Retinal pigment epithelial cell (primary cell): ENCODE measurements around the gene EXOSC7.
"Not testable (repeated sequence)": the region's sequence is repeated elsewhere in the genome, so short reads cannot be mapped to it uniquely, and the experiment has no call there.

Experiments used
- DNase-seq: peaks from one replicate; pipeline ENCODE4 v3.0.0-alpha.2; 2010; ENCODE audit warnings: low read depth
- H3K4me3 ChIP-seq: 2 replicates; pipeline ENCODE4 v1.5.1; 2011; ENCODE audit warnings: mild to moderate bottlenecking, low read length, control low read depth, moderate library complexity
- TF ChIP-seq, protein P1 (sequence below): conservative IDR thresholded peaks from 2 replicates; pipeline ENCODE4 v1.5.1; 2011; ENCODE audit warnings: low read depth, low read length, control low read depth, inconsistent platforms

The EXOSC7 gene

GRCh38 chr3:44932986-44933944 is 42.8 kb upstream of the EXOSC7 start:
- H3K4me3 ChIP-seq: no peak overlapping the region
- DNase-seq: no peak
- TF ChIP-seq, protein P1, sequence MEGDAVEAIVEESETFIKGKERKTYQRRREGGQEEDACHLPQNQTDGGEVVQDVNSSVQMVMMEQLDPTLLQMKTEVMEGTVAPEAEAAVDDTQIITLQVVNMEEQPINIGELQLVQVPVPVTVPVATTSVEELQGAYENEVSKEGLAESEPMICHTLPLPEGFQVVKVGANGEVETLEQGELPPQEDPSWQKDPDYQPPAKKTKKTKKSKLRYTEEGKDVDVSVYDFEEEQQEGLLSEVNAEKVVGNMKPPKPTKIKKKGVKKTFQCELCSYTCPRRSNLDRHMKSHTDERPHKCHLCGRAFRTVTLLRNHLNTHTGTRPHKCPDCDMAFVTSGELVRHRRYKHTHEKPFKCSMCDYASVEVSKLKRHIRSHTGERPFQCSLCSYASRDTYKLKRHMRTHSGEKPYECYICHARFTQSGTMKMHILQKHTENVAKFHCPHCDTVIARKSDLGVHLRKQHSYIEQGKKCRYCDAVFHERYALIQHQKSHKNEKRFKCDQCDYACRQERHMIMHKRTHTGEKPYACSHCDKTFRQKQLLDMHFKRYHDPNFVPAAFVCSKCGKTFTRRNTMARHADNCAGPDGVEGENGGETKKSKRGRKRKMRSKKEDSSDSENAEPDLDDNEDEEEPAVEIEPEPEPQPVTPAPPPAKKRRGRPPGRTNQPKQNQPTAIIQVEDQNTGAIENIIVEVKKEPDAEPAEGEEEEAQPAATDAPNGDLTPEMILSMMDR: no peak

GRCh38 chr3:44939581-44940036 is 36.4 kb upstream of the EXOSC7 start:
- no peak overlapping the region for H3K4me3 ChIP-seq
- TF ChIP-seq, protein P1: no peak
- DNase-seq: no peak

DNA sequence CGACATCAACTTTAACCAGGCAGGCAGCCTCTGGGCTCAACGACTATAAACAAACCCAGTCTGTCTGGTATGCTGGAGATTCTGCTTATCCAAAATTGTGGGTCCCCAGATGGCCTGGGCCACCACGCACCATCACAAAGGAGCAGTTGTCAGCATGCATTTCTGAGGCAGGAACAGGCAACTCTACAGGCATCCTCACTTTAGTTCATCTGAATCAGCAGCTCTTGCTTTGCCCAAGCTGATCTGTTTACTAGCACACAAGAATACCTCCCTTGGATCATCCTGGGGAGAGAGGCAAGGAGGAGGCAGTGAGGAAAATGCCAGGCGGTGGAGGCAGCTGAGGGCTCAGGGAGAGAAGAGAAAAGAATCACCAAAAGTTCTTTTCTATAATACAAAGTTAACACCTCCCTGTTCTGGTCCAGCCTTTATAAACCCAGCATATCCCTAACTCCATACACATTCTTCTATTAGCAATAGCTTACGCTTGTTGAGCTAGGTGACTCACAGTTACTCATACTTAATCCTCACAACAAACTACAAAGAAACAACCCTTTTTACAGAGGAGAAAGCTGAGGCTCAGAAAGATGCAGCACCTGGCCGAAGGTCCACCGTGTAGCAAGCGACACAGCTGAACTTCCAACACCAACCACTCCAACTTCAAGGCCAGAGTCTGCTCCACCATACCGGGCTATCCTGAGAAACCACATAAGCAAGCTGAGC is 33.7 kb upstream of the EXOSC7 start:
- TF ChIP-seq, protein P1: no peak
- peak; percentile 32 for DNase-seq

GRCh38 chr3:44948239-44948638 is 27.8 kb upstream of the EXOSC7 start:
- DNase-seq: peak; percentile 30
- TF ChIP-seq, protein P1: no peak
- H3K4me3 ChIP-seq: no peak overlapping the region

More for the DNA sequence above, 33.7 kb upstream of the EXOSC7 start:
- no peak overlapping the region for H3K4me3 ChIP-seq

DNA sequence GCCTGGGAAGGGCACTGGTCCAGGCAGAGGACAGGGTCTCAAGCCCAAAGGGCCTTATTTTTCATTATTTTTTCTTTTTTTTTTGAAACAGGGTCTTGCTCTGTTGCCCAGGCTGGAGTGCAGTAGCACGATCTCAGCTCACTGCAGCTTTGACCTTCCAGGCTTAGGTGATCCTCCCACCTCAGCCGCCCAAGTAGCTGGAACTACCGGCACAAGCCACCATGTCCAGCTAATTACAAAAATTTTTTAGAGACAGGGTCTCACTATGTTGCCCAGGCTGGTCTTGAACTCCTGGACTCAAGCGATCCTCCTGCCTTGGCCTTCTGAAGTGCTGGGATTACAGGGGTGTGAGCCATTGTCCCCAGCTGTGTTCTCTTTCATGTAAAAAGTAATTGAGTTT is 26.3 kb upstream of the EXOSC7 start:
- DNase-seq, H3K4me3 ChIP-seq: not testable (repeated sequence)

- TF ChIP-seq, protein P1: no peak
- H3K4me3 ChIP-seq: no peak overlapping the region
- DNase-seq: no peak
Measured at GRCh38 chr3:44950275-44950734, 25.7 kb upstream of the EXOSC7 start.

DNA sequence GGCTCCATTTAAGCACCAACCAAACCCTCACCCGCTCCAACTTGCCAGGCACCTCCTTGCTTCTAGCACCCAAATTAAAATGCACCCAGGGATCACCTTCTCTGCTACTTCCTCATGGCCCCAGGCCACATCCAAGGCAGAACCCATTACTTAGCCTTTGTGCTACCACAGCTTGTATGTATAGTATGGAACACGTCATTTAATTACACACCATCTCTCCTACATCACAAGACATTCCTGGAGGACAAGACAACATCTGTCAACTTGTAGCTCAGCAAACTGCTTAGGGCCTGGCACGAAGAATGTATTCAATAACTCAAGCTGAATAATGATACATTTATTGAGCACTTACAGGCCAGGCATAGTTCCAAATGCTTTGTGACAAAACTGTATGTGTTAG is 23.4 kb upstream of the EXOSC7 start:
- no peak overlapping the region for H3K4me3 ChIP-seq
- DNase-seq: no peak
- TF ChIP-seq, protein P1: no peak
